OCI-LY3 (cell line): Measurements from ENCODE around the gene ARHGAP25.

Experiments used
- EZH2phosphoT487 ChIP-seq: fragments of 200-600 bp; shearing (Covaris generic); IDR thresholded peaks from 2 replicates; pipeline ENCODE4 v1.6.1; 2018; ENCODE audit warnings: antibody characterized with exemption, mixed run types, low read depth
- TF ChIP-seq, protein P1 (sequence below): fragments of 200-600, 300-600 bp; sonication (generic); IDR thresholded peaks from 2 replicates; pipeline ENCODE4 v1.5.1; 2014; ENCODE audit warnings: antibody characterized with exemption, low read length, low read depth

GRCh38 chr2:68756178-68756577 lies 21.6 kb downstream of the ARHGAP25 start:
- TF ChIP-seq, protein P1, sequence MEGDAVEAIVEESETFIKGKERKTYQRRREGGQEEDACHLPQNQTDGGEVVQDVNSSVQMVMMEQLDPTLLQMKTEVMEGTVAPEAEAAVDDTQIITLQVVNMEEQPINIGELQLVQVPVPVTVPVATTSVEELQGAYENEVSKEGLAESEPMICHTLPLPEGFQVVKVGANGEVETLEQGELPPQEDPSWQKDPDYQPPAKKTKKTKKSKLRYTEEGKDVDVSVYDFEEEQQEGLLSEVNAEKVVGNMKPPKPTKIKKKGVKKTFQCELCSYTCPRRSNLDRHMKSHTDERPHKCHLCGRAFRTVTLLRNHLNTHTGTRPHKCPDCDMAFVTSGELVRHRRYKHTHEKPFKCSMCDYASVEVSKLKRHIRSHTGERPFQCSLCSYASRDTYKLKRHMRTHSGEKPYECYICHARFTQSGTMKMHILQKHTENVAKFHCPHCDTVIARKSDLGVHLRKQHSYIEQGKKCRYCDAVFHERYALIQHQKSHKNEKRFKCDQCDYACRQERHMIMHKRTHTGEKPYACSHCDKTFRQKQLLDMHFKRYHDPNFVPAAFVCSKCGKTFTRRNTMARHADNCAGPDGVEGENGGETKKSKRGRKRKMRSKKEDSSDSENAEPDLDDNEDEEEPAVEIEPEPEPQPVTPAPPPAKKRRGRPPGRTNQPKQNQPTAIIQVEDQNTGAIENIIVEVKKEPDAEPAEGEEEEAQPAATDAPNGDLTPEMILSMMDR = no peak
- TF ChIP-seq EZH2phosphoT487 = no peak
